ENCODE results near the gene ELAPOR1. TPM values are rescaled to one million over a fixed set of nuclear protein-coding genes. Genes with fewer than 3 reads are reported as not detected.

ELAPOR1 gene
- polyA plus RNA-seq, 1 experiment, result 2.3 TPM

DNA sequence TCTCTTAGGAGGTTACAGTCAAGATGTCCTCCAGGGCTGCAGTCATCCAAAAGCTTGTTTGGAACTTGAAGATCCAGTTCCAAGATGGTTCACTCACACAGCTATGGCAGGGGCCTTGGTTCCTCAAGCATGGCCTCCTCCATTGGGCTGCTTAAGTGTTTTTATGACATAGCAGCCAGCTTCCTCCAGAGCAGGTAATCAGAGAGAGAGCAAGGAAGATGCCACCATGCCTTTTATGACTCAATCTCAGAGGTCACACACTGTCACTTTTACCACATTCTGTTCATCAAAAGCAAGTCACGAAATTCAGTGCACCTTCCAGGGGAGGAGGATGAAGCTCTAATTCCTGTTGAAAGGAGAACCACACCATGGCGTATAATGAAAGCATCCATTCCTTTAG, 17.1 kb downstream of the ELAPOR1 start:
- no peak overlapping the region for H3K4me3 ChIP-seq (ENCODE audit: low read depth, low read length)
- DNase-seq (ENCODE audit: low read depth), result no peak
- POLR2A ChIA-PET, result no interaction called here
- H3K27me3 ChIP-seq (ENCODE audit: control insufficient read depth, insufficient read depth, low read length), result no peaks in the 10 kb centered on the region; the same call in 1 of the 2 replicates
- H3K36me3 ChIP-seq (ENCODE audit: control insufficient read depth, insufficient read depth, low read length), result no peaks in the 10 kb centered on the region
- CTCF ChIA-PET, result interaction anchor here (1.1 to 6.7 kb wide), 3 partner anchors 9 to 31 kb away, joined by 3 to 40 read pairs (median 5); partner anchors contain the start of gene ELAPOR1
- TF ChIP-seq, protein P1, sequence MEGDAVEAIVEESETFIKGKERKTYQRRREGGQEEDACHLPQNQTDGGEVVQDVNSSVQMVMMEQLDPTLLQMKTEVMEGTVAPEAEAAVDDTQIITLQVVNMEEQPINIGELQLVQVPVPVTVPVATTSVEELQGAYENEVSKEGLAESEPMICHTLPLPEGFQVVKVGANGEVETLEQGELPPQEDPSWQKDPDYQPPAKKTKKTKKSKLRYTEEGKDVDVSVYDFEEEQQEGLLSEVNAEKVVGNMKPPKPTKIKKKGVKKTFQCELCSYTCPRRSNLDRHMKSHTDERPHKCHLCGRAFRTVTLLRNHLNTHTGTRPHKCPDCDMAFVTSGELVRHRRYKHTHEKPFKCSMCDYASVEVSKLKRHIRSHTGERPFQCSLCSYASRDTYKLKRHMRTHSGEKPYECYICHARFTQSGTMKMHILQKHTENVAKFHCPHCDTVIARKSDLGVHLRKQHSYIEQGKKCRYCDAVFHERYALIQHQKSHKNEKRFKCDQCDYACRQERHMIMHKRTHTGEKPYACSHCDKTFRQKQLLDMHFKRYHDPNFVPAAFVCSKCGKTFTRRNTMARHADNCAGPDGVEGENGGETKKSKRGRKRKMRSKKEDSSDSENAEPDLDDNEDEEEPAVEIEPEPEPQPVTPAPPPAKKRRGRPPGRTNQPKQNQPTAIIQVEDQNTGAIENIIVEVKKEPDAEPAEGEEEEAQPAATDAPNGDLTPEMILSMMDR (IDR thresholded peaks at IDR 0.05; ENCODE audit: insufficient read depth, low read depth, low read length), result no peak

DNA sequence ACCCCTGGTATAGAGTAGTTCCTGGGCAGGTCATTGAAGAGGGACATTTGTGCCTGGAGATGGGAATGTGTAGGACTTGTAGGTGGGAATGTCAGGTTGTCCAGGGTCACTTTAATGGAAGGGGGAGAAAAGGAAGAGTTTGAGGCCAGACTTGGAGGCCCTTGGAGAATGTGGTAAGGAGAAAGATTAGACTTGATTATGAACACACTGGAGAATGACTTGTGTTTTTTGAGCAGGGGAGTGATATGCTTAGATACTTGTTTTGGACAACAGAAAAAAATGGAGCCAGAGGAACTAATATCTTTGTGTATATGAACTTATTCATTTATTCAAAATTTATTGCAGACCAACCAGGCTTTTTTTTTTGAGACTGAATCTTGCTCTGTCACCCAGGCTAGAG, 17.9 kb downstream of the ELAPOR1 start:
- TF ChIP-seq, protein P1 (IDR thresholded peaks at IDR 0.05; ENCODE audit: insufficient read depth, low read depth, low read length), result no peak
- Histone ChIP-seq H3K4me3 (ENCODE audit: low read depth, low read length) (no peak overlapping the region), H3K36me3 (ENCODE audit: control insufficient read depth, insufficient read depth, low read length) (no peaks in the 10 kb centered on the region), H3K27me3 (ENCODE audit: control insufficient read depth, insufficient read depth, low read length) (no peaks in the 10 kb centered on the region; the same call in 1 of the 2 replicates)
- CTCF ChIA-PET, result interaction anchor here (6.7 kb wide), 1 partner anchor 18 kb away, joined by 40 read pairs; the partner anchor contains the start of gene ELAPOR1
- DNase-seq (ENCODE audit: low read depth), result no peak
- POLR2A ChIA-PET, result no interaction called here

DNA sequence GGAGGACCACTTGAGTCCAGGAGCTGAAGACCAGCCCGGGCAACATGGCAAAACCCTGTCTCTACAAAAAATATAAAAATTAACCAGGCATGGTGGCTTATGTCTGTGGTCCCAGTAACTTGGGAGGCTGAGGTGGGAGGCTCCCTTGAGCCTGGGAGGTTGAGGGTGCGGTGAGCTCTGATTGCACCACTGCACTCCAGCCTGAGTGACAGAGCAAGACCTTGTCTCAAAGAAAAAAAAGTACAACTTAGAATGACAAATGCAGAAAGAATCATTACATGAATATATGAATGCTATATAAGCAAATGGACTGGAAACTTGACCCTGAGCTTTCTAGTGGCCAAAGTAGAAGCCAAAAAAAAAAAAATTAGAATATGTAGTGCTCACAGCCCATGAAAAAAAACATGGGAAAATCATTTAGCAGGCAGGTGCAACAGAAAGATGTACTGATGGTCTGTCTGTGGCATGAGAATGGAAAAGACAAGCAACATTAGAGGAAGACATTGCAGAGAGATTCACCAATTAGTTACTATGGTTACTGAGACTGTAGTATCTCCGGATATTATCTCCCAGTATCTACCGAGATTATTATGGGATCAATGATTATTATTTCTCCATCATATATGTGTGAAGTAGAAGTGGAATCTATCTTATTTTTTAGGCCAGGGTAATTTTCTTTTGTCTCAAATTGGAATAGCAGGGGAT, 19.2 kb downstream of the ELAPOR1 start:
- POLR2A ChIA-PET, result no interaction called here

DNA sequence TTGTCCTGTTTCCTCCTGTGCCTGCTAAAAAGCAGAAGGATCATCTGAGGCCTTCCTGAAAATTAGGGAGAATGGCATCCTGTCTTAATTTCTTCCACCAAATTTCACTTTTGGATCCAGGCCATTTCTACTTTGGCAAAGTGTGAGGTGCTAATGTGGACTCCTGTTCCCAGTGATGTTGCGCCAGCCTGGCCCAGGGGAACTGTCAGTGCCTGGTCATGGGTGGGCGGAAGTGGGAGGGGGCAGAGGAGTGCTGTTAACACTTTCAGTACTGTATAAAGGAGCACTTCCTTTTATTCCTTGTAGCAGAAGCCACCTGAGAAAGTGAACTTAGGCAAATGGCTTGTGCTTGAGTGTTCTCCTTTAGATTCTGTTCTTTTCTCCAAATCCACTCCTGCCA, 19.9 kb downstream of the ELAPOR1 start:
- TF ChIP-seq, protein P1 (IDR thresholded peaks at IDR 0.05; ENCODE audit: insufficient read depth, low read depth, low read length), result no peak
- CTCF ChIA-PET, result interaction anchor here (0.6 to 1.3 kb wide), 3 partner anchors 22 to 1998 kb away, joined by 3 to 4 read pairs (median 3); a partner anchor contains a TSS
- POLR2A ChIA-PET, result no interaction called here

More for the DNA sequence above, 19.2 kb downstream of the ELAPOR1 start:
- no peaks in the 10 kb centered on the region; the same call in 1 of the 2 replicates for H3K27me3 ChIP-seq (ENCODE audit: control insufficient read depth, insufficient read depth, low read length)
- H3K36me3 ChIP-seq (ENCODE audit: control insufficient read depth, insufficient read depth, low read length), result no peaks in the 10 kb centered on the region
- CTCF ChIA-PET, result interaction anchor here (1.1 kb wide), 1 partner anchor 21 kb away, joined by 4 read pairs; a partner anchor contains a TSS
- no peak overlapping the region for H3K4me3 ChIP-seq (ENCODE audit: low read depth, low read length)
- TF ChIP-seq, protein P1 (IDR thresholded peaks at IDR 0.05; ENCODE audit: insufficient read depth, low read depth, low read length), result no peak
- no peak for DNase-seq (ENCODE audit: low read depth)

DNA sequence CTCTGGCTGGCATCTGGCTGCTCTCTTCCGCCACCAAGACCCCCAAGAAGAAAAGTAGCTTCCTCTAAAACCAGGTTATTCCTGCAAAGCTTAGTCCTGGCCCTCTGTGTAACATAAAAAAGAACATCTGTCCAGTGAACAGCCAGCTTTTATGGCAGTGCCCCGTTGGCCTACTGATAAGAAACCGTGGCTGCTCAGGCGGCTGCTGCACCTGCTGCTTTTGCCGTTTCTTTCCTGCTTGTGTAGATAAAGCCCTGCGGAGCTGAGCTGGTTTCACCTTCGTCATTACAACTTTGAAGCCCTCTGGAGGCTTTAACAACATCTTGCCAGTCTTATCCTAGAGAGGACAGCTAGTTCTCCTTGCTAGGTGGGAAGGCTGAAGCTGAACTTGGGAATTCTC, 20.5 kb downstream of the ELAPOR1 start:
- Histone ChIP-seq H3K4me3 (ENCODE audit: low read depth, low read length) (no peak overlapping the region), H3K36me3 (ENCODE audit: control insufficient read depth, insufficient read depth, low read length) (no peaks in the 10 kb centered on the region), H3K27me3 (ENCODE audit: control insufficient read depth, insufficient read depth, low read length) (no peaks in the 10 kb centered on the region; the same call in 1 of the 2 replicates)
- no peak for DNase-seq (ENCODE audit: low read depth)
- TF ChIP-seq, protein P1 (IDR thresholded peaks at IDR 0.05; ENCODE audit: insufficient read depth, low read depth, low read length), result no peak
- ChIA-PET POLR2A (no interaction called here), CTCF (interaction anchor here (0.6 to 1.3 kb wide), 4 partner anchors 22 to 1999 kb away, joined by 3 to 4 read pairs (median 3); a partner anchor contains a TSS)

More for the DNA sequence above, 19.9 kb downstream of the ELAPOR1 start:
- Histone ChIP-seq H3K4me3 (ENCODE audit: low read depth, low read length) (no peak overlapping the region), H3K27me3 (ENCODE audit: control insufficient read depth, insufficient read depth, low read length) (no peaks in the 10 kb centered on the region; the same call in 1 of the 2 replicates), H3K36me3 (ENCODE audit: control insufficient read depth, insufficient read depth, low read length) (no peaks in the 10 kb centered on the region)
- no peak for DNase-seq (ENCODE audit: low read depth)

Measured in BJ (cell line).